Skeletal muscle tissue (tissue), 4 donors: ENCODE results near the gene SRP9. TPM values are rescaled to one million over a fixed set of nuclear protein-coding genes. Genes with fewer than 3 reads are reported as not detected.

Experiments
- H3K27ac ChIP-seq: one replicate; pipeline ENCODE4 v1.7.0; 2013; ENCODE audit warnings: mild to moderate bottlenecking, low read depth, low read length, inconsistent platforms
- H3K27me3 ChIP-seq, 3 donors: one replicate each; pipeline ENCODE4 v1.7.0; 2013; ENCODE audit warnings: low read length in 3 of 3; ENCODE audit not compliant: control insufficient read depth in 3 of 3, insufficient read depth in 3 of 3
- H3K36me3 ChIP-seq, 3 donors: one replicate each; pipeline ENCODE4 v1.7.0; 2013; ENCODE audit warnings: low read length in 3 of 3; ENCODE audit not compliant: control insufficient read depth in 3 of 3, insufficient read depth in 3 of 3
- H3K4me1 ChIP-seq, 3 donors: one replicate each; pipeline ENCODE4 v1.7.0; 2013; ENCODE audit warnings: low read length in 3 of 3, mild to moderate bottlenecking in 3 of 3; ENCODE audit not compliant: control insufficient read depth in 3 of 3, insufficient read depth in 3 of 3
- H3K4me3 ChIP-seq, 3 donors: one replicate each; pipeline ENCODE4 v1.7.0; 2013; ENCODE audit warnings: low read length in 3 of 3
- H3K9ac ChIP-seq, 3 donors: one replicate each; pipeline ENCODE4 v1.7.0; 2013; ENCODE audit warnings: low read length in 3 of 3, mild to moderate bottlenecking in 3 of 3, moderate library complexity in 2 of 3, low read depth in 1 of 3
- H3K9me3 ChIP-seq, 3 donors: one replicate each; pipeline ENCODE4 v1.7.0; 2013; ENCODE audit warnings: low read length in 3 of 3; ENCODE audit not compliant: control insufficient read depth in 3 of 3
- total RNA-seq: library from RNA; depleted of rRNA; stranded (reverse); fragments of >200 nt; gene quantifications from one replicate; pipeline ENCODE4 v1.2.3, GENCODE V29; 2014
- donor health status: Osteomylitis.

SRP9 gene
- total RNA-seq, 1 donor from 2014 or later, result 139 TPM

GRCh38 chr1:225765982-225766674 is 11.5 kb upstream of the SRP9 start:
- H3K9me3 ChIP-seq, result no peaks in the 10 kb centered on the region
- peaks cover 42 to 47% (median 47%) of the 10 kb centered on the region in 3 donors for H3K4me1 ChIP-seq
- no peaks in the 10 kb centered on the region for H3K27me3 ChIP-seq
- H3K27ac ChIP-seq, result peak overlapping the region; percentile 88
- peak overlapping the region in 1 of 3 donors; percentile 54 for H3K9ac ChIP-seq
- H3K36me3 ChIP-seq, result no peaks in the 10 kb centered on the region
- peak overlapping the region in 2 of 3 donors; percentile 54 to 62 for H3K4me3 ChIP-seq

GRCh38 chr1:225766967-225767633 is 10.5 kb upstream of the SRP9 start:
- Histone ChIP-seq H3K9me3 (no peaks in the 10 kb centered on the region), H3K36me3 (no peaks in the 10 kb centered on the region), H3K27me3 (no peaks in the 10 kb centered on the region), H3K27ac (peak overlapping the region; percentile 88), H3K4me1 (peaks cover 44 to 55% (median 50%) of the 10 kb centered on the region in 3 donors), H3K4me3 (peak overlapping the region; percentile 41 to 62 (median 54)), H3K9ac (peak overlapping the region; percentile 34 to 65 (median 54))

GRCh38 chr1:225767634-225768540 is 9.7 kb upstream of the SRP9 start:
- Histone ChIP-seq H3K4me1 (peaks cover 40 to 56% (median 49%) of the 10 kb centered on the region in 3 donors), H3K9ac (peak overlapping the region; percentile 0 to 35 (median 34)), H3K4me3 (peak overlapping the region in 1 of 3 donors; percentile 41)

GRCh38 chr1:225768662-225769426 is 8.8 kb upstream of the SRP9 start:
- Histone ChIP-seq H3K4me1 (peaks cover 40 to 51% (median 43%) of the 10 kb centered on the region in 3 donors), H3K9ac (no peak overlapping the region), H3K27ac (no peak overlapping the region), H3K27me3 (no peaks in the 10 kb centered on the region), H3K36me3 (no peaks in the 10 kb centered on the region), H3K4me3 (no peak overlapping the region), H3K9me3 (no peaks in the 10 kb centered on the region)

More at GRCh38 chr1:225767634-225768540, 9.7 kb upstream of the SRP9 start:
- no peaks in the 10 kb centered on the region for H3K9me3 ChIP-seq
- no peaks in the 10 kb centered on the region for H3K36me3 ChIP-seq
- H3K27ac ChIP-seq, result peak overlapping the region; percentile 88
- H3K27me3 ChIP-seq, result no peaks in the 10 kb centered on the region

- Histone ChIP-seq H3K27ac (no peak overlapping the region), H3K9me3 (no peaks in the 10 kb centered on the region), H3K27me3 (no peaks in the 10 kb centered on the region), H3K9ac (no peak overlapping the region), H3K36me3 (no peaks in the 10 kb centered on the region), H3K4me3 (no peak overlapping the region), H3K4me1 (peaks cover 33 to 44% (median 38%) of the 10 kb centered on the region in 3 donors)
Measured at GRCh38 chr1:225769687-225770086, 7.9 kb upstream of the SRP9 start.

- H3K9ac ChIP-seq, result no peak overlapping the region
- H3K4me1 ChIP-seq, result peaks cover 33 to 44% (median 41%) of the 10 kb centered on the region in 3 donors
- H3K9me3 ChIP-seq, result no peaks in the 10 kb centered on the region
- no peaks in the 10 kb centered on the region for H3K36me3 ChIP-seq
- no peaks in the 10 kb centered on the region for H3K27me3 ChIP-seq
- H3K27ac ChIP-seq, result no peak overlapping the region
- H3K4me3 ChIP-seq, result no peak overlapping the region
Measured at GRCh38 chr1:225770561-225771248, 6.9 kb upstream of the SRP9 start.

GRCh38 chr1:225771661-225772322 is 5.8 kb upstream of the SRP9 start:
- Histone ChIP-seq H3K9me3 (no peaks in the 10 kb centered on the region), H3K27me3 (no peaks in the 10 kb centered on the region), H3K4me3 (no peak overlapping the region), H3K4me1 (peaks cover 26 to 44% (median 40%) of the 10 kb centered on the region in 3 donors), H3K9ac (no peak overlapping the region), H3K27ac (no peak overlapping the region), H3K36me3 (no peaks in the 10 kb centered on the region)

GRCh38 chr1:225772323-225772768 is 5.3 kb upstream of the SRP9 start:
- H3K4me1 ChIP-seq, result peaks cover 24 to 44% (median 39%) of the 10 kb centered on the region in 3 donors
- H3K27me3 ChIP-seq, result no peaks in the 10 kb centered on the region
- no peak overlapping the region for H3K27ac ChIP-seq
- H3K36me3 ChIP-seq, result no peaks in the 10 kb centered on the region
- H3K9me3 ChIP-seq, result no peaks in the 10 kb centered on the region
- no peak overlapping the region for H3K4me3 ChIP-seq
- no peak overlapping the region for H3K9ac ChIP-seq
